Bronchial epithelial cell (primary cell): ENCODE results near the gene NR3C1. TPM values are rescaled to one million over a fixed set of nuclear protein-coding genes. Genes with fewer than 3 reads are reported as not detected.

Experiments
- DNase-seq: peaks from one replicate; pipeline ENCODE4 v3.0.0-alpha.2; 2010; ENCODE audit warnings: low read depth
- FAIRE-seq: peaks from 2 replicates; lab custom pipeline; 2011; peaks lifted over from hg19 to GRCh38; lab: Jason Lieb, UNC
- H3K27me3 ChIP-seq: 2 replicates; pipeline ENCODE4 v1.5.1; 2011; ENCODE audit warnings: low read length; ENCODE audit not compliant: control insufficient read depth, insufficient read depth
- H3K36me3 ChIP-seq: 2 replicates; pipeline ENCODE4 v1.5.1; 2011; ENCODE audit warnings: low read length; ENCODE audit not compliant: control insufficient read depth, insufficient read depth
- H3K4me3 ChIP-seq: 2 replicates; pipeline ENCODE4 v1.5.1; 2011; ENCODE audit warnings: mild to moderate bottlenecking, low read depth, low read length, control low read depth
- total RNA-seq: library from RNA; depleted of rRNA; stranded (reverse); fragments of >200 nt; gene quantifications from 2 replicates; pipeline ENCODE4 v1.2.1, GENCODE V29; 2014
- TF ChIP-seq, protein P1 (sequence below): IDR thresholded peaks from 2 replicates; pipeline ENCODE4 v1.5.1; 2011; ENCODE audit warnings: mild to moderate bottlenecking, moderate library complexity, low read length, control low read depth, inconsistent platforms; ENCODE audit not compliant: insufficient read depth, severe bottlenecking

The NR3C1 gene
- total RNA-seq, 1 donor from 2014 or later, result 41.9 TPM

DNA sequence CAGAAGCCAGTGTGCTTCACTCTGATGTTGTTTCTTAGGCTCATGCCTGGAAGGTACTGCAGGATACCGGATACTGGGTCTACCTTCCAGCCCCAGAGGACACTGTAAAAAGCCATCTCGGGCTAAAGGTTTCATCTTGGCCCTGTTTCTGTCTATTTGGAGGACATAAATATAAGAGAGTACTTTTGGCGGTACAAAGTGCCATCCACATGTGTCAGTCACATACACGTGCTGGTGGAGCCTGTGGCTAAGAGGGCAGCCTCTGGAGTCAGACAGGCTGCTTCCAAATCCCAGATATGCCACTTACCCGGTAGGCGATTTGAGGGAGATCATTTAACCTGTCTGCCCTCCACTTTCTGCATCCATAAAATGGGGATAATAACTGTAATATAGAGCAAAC is 160.4 kb downstream of the NR3C1 start:
- TF ChIP-seq, protein P1, sequence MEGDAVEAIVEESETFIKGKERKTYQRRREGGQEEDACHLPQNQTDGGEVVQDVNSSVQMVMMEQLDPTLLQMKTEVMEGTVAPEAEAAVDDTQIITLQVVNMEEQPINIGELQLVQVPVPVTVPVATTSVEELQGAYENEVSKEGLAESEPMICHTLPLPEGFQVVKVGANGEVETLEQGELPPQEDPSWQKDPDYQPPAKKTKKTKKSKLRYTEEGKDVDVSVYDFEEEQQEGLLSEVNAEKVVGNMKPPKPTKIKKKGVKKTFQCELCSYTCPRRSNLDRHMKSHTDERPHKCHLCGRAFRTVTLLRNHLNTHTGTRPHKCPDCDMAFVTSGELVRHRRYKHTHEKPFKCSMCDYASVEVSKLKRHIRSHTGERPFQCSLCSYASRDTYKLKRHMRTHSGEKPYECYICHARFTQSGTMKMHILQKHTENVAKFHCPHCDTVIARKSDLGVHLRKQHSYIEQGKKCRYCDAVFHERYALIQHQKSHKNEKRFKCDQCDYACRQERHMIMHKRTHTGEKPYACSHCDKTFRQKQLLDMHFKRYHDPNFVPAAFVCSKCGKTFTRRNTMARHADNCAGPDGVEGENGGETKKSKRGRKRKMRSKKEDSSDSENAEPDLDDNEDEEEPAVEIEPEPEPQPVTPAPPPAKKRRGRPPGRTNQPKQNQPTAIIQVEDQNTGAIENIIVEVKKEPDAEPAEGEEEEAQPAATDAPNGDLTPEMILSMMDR, result no peak
- no peaks in the 10 kb centered on the region for H3K27me3 ChIP-seq
- FAIRE-seq (no peak), DNase-seq (no peak)
- H3K4me3 ChIP-seq, result no peak overlapping the region
- H3K36me3 ChIP-seq, result no peaks in the 10 kb centered on the region

DNA sequence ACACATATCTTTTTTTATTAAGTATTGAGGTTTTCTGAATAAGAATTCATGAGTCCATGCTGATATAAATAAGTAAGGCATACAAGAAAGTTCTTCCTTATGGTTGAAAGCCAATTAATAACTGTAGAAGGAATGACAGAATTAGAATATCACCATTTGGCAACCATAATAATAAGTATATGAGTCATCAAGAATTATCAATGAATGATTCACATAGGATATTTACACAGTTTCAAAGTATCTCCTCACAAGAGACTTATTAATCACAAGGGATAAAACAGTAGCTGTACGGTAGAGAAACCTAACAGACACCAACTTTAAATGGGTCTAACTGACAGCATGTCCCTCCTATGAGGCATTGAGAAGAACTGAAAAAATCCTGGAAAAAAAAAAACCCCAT is 161.6 kb downstream of the NR3C1 start:
- TF ChIP-seq, protein P1, result no peak
- DNase-seq (peak; percentile 94), FAIRE-seq (no peak)
- H3K4me3 ChIP-seq, result no peak overlapping the region
- H3K36me3 ChIP-seq, result no peaks in the 10 kb centered on the region
- no peaks in the 10 kb centered on the region for H3K27me3 ChIP-seq

DNA sequence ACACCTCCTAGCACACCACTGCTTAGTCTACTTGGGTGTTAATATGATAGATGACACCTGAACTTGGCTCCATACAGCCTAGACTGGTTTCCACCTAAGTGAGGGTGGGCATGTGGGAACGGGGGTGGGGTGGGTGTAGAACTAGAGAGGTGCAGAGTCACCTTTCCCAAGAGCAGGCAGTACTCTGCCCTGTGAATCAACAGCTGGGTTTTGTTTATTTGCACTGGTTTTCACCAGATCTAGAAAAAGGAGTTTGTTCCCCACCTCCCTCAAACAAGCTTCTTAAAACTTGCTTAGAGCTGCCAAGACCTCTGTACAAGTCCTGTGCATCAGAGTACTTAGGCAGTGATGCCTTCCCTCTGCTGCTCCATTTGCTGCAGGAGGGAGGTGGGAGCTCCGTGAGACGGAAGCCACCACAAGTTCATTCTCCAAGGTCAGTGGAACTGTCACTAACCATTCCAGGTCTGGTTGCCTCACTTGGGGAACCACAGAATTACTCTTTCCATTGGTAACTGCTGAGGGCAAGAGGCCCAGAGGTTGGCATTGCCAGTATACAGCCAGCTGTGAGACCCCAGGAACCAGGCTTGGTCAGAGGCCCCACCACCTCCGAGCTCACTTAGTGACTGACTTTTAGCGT is 163.5 kb downstream of the NR3C1 start:
- TF ChIP-seq, protein P1, result no peak
- H3K4me3 ChIP-seq, result no peak overlapping the region
- no peaks in the 10 kb centered on the region for H3K27me3 ChIP-seq
- FAIRE-seq, result no peak
- no peak for DNase-seq
- H3K36me3 ChIP-seq, result no peaks in the 10 kb centered on the region

DNA sequence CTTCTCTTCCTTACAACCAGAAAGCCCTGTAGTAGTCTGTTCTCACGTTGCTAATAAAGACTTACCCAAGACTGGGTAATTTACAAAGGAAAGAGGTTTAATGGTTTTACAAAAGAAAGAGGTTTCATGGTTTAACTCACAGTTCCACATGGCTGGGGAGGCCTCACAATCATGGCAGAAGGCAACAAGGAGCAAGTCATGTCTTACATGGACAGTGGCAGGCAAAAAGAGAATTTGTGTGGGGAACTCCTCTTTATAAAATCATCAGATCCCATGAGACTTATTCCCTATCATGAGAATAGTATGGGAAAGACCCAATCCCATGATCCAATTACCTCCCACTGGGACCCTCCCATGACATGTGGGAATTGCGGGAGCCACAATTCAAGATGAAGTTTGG is 164.9 kb downstream of the NR3C1 start:
- no peak overlapping the region for H3K4me3 ChIP-seq
- TF ChIP-seq, protein P1, result no peak
- no peak for FAIRE-seq
- H3K36me3 ChIP-seq, result no peaks in the 10 kb centered on the region
- no peak for DNase-seq
- no peaks in the 10 kb centered on the region for H3K27me3 ChIP-seq

DNA sequence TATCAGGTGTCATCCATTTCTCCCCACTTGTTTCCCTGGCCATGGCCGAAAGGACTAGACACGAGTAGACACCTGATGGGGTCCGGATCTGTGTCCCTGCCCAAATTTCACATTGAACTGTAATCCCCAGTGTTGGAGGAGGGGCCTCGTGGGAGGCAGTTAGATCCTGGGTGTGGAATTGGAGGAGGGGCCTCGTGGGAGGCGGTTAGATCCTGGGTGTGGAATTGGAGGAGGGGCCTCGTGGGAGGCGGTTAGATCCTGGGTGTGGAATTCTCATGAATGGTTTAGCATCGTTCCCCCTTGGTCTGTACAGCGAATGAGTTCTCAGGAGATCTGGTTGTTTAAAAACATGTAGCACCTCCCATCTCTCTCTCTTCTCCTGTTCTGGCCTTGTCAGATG is 165.8 kb downstream of the NR3C1 start:
- Histone ChIP-seq H3K36me3 (no peaks in the 10 kb centered on the region), H3K4me3 (no peak overlapping the region), H3K27me3 (no peaks in the 10 kb centered on the region)
- DNase-seq (no peak), FAIRE-seq (no peak)
- TF ChIP-seq, protein P1, result no peak

DNA sequence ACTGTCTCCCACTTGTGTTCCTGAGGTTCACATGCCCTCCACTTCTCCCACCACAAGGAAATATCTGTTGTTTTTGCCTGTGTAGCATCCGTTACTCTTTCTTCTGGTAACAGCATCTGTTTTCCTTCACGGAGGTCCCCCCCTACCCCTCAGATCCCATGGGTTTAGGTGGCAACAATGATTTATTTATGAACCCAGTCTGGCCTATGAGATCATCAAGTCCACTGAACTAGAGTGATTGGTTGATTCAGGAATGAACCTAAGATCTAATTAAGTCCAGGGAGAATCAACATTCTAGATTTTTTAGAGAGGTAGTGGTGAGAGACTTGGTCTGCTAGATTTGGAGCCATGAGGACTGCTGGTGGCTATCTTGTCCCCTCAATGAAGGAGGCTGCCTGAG is 166.8 kb downstream of the NR3C1 start:
- FAIRE-seq (no peak), DNase-seq (no peak)
- Histone ChIP-seq H3K36me3 (no peaks in the 10 kb centered on the region), H3K4me3 (no peak overlapping the region), H3K27me3 (no peaks in the 10 kb centered on the region)
- TF ChIP-seq, protein P1, result no peak
